Fibroblast of pulmonary artery (primary cell): ENCODE results near the gene NPHP4.

Experiments used
- DNase-seq: peaks from one replicate; pipeline ENCODE4 v3.0.0-alpha.2; 2010; ENCODE audit warnings: low read depth
- H3K4me3 ChIP-seq: replicated peaks from 2 replicates; pipeline ENCODE4 v1.5.1; 2011; ENCODE audit warnings: low read depth, mild to moderate bottlenecking, control low read depth, low read length, moderate library complexity
- TF ChIP-seq, protein P1 (sequence below): IDR thresholded peaks from 2 replicates; pipeline ENCODE4 v1.5.1; 2011; ENCODE audit warnings: mild to moderate bottlenecking, control low read depth, low read length, inconsistent platforms; ENCODE audit errors: missing control alignments

Gene NPHP4

GRCh38 chr1:6009120-6010040 lies 17.2 kb upstream of the NPHP4 start:
- H3K4me3 ChIP-seq = no peak overlapping the region
- DNase-seq = no peak
- TF ChIP-seq, protein P1, sequence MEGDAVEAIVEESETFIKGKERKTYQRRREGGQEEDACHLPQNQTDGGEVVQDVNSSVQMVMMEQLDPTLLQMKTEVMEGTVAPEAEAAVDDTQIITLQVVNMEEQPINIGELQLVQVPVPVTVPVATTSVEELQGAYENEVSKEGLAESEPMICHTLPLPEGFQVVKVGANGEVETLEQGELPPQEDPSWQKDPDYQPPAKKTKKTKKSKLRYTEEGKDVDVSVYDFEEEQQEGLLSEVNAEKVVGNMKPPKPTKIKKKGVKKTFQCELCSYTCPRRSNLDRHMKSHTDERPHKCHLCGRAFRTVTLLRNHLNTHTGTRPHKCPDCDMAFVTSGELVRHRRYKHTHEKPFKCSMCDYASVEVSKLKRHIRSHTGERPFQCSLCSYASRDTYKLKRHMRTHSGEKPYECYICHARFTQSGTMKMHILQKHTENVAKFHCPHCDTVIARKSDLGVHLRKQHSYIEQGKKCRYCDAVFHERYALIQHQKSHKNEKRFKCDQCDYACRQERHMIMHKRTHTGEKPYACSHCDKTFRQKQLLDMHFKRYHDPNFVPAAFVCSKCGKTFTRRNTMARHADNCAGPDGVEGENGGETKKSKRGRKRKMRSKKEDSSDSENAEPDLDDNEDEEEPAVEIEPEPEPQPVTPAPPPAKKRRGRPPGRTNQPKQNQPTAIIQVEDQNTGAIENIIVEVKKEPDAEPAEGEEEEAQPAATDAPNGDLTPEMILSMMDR = no peak

GRCh38 chr1:6008696-6009095 lies 16.5 kb upstream of the NPHP4 start:
- no peak for DNase-seq
- TF ChIP-seq, protein P1 = no peak
- no peak overlapping the region for H3K4me3 ChIP-seq

- no peak overlapping the region for H3K4me3 ChIP-seq
- TF ChIP-seq, protein P1 = no peak
- DNase-seq = no peak
Measured at GRCh38 chr1:6008084-6008415, 15.8 kb upstream of the NPHP4 start.

DNA sequence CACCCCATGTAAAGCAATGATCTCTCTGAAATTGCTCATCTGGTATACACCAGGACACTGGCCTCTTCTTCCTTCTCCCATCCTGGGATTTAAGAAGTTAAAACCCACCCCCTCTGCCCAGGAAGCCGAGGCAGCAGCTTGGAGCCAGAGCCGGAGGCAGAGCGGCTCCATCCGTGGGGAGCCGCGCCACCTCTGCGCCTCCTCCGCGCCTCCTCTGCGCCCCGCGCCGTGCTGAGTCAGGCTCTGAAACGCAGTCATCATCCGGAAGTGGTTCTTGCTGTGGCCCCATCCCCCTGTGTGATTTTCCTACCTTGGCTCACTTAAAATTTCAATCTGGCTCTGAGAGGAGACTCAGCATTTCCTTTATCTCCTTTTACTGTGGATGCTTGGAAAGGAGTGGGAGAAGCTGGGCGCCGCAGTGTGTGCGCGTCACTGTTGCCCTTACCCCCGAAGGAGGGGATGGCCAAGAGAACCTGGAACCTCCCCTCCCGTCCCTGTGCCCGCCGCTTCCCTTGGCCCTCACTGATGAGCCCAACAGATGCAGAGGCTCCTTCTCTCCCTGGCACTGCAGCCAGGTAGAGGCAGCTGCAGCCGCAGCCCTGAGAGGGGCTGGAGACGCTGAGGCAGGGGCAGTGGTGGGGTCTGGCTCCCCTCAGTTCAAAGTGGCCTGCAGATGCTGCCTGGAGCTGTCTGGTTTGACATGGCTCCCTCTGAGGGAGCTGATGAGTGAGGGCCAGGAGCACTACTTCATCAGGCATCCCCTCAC lies 15.3 kb upstream of the NPHP4 start:
- TF ChIP-seq, protein P1 = no peak
- peak; percentile 44 for DNase-seq
- H3K4me3 ChIP-seq = no peak overlapping the region

DNA sequence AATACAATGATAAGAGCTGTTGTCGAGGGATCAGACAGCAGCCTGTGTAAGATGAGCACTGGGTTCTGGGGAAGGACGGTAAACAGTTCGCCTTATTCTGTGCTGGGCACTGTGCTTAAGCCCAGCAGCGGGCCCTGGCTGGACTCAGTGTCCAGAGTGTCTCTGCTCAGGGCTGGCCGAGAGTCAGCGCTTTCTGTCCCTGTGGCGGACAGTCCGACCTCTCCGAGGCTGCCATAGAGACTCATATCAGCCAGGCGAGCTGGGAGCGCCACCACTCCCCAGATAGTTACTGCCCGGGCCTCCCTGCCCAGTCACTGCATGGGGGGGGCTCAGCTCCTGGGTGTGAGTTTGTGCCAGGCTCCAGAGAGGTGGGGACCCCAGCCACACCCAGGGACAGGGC lies 14.7 kb upstream of the NPHP4 start:
- H3K4me3 ChIP-seq = no peak overlapping the region
- no peak for DNase-seq
- TF ChIP-seq, protein P1 = no peak

- no peak overlapping the region for H3K4me3 ChIP-seq
- DNase-seq = no peak
- TF ChIP-seq, protein P1 = no peak
Measured at GRCh38 chr1:6005276-6005917, 13.2 kb upstream of the NPHP4 start.
